GM12891 (cell line): ENCODE measurements around the gene KRT3.

Experiments
- PAX5 ChIP-seq: IDR thresholded peaks from 2 replicates; pipeline ENCODE4 v1.6.1; 2011; ENCODE audit warnings: low read length, moderate library complexity, mild to moderate bottlenecking; ENCODE audit not compliant: insufficient read depth, severe bottlenecking
- POLR2A ChIP-seq: IDR thresholded peaks from 2 replicates; pipeline ENCODE4 v1.6.1; 2011; ENCODE audit warnings: low read depth, low read length, control low read depth
- POLR2AphosphoS5 ChIP-seq: IDR thresholded peaks from 2 replicates; pipeline ENCODE4 v1.6.1; 2011; ENCODE audit warnings: low read depth, low read length, control low read depth
- POU2F2 ChIP-seq: IDR thresholded peaks from 2 replicates; pipeline ENCODE4 v1.6.1; 2011; ENCODE audit warnings: low read depth, mild to moderate bottlenecking, control low read depth, low read length, moderate library complexity
- SPI1 ChIP-seq: IDR thresholded peaks from 2 replicates; pipeline ENCODE4 v1.6.1; 2011; ENCODE audit warnings: low read depth, low read length, control low read depth
- TAF1 ChIP-seq: IDR thresholded peaks from 2 replicates; pipeline ENCODE4 v1.6.1; 2011; ENCODE audit warnings: low read depth, low read length, control low read depth

DNA sequence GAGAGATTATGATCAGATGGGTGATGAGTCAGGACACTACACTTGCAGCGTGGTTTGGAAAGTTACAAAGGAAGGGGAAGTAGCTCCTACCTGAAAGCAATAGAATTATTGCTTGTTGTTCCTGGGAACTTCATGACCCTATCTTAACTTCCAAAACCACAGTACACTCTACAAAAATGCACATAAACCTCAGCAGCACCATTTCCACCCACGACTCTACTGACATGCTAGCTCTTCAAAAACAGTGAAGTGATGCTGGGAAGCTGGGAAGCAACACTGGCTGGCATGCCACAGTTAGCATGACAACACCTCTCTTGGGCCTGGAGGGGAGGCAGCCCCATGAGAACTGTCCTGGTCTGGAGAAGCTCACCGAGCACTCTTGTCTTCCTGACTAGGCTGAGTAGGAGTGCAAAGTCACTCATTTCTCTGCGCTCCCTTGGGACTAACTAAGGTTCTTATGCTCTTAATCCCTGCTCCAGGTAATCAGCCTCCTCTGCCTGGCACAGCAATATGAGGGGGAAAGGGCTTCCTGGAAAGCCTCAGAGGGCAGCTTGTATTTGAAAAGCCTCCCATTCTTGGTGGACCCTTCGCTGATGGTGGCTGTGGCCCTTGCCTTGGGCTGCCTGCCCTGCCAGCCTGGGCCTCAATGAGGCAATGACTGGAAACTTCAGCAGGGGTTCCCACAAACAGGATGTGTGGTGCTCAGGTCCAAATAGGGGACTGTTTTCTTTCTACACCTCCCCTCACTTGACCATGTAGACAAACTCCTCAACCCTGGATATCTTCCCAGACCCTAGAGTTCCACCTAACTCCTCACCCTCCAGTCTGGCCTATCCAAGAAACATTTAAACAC is 1.2 kb downstream of the KRT3 start:
- TF ChIP-seq TAF1 (no peak), POLR2A (no peak), PAX5 (no peak), POLR2AphosphoS5 (no peak), SPI1 (no peak), POU2F2 (no peak)
